Stomach smooth muscle (tissue), 2 donors: ENCODE measurements around the gene STK17A.

Experiments used
- H3K27ac ChIP-seq: one replicate; pipeline ENCODE4 v1.7.0; 2013; ENCODE audit warnings: mild to moderate bottlenecking, low read length, inconsistent platforms
- H3K27me3 ChIP-seq, 2 donors: one replicate each; pipeline ENCODE4 v1.7.0; 2013; ENCODE audit warnings: low read length in 2 of 2; ENCODE audit not compliant: insufficient read depth in 2 of 2, control insufficient read depth in 1 of 2
- H3K36me3 ChIP-seq, 2 donors: one replicate each; pipeline ENCODE4 v1.7.0; 2013; ENCODE audit warnings: low read length in 2 of 2; ENCODE audit not compliant: control insufficient read depth in 2 of 2, insufficient read depth in 2 of 2
- H3K4me1 ChIP-seq: one replicate; pipeline ENCODE4 v1.7.0; 2013; ENCODE audit warnings: low read length; ENCODE audit not compliant: control insufficient read depth, insufficient read depth
- H3K4me3 ChIP-seq, 2 donors: one replicate each; pipeline ENCODE4 v1.7.0; 2013; ENCODE audit warnings: low read length in 2 of 2
- H3K9ac ChIP-seq, 2 donors: one replicate each; pipeline ENCODE4 v1.7.0; 2013; ENCODE audit warnings: low read length in 2 of 2, mild to moderate bottlenecking in 1 of 2
- H3K9me3 ChIP-seq, 2 donors: one replicate each; pipeline ENCODE4 v1.7.0; 2013; ENCODE audit warnings: low read length in 2 of 2; ENCODE audit not compliant: control insufficient read depth in 2 of 2
- donor health status: healthy.
- donor health status: Pancreatic carcinoma.

STK17A gene

DNA sequence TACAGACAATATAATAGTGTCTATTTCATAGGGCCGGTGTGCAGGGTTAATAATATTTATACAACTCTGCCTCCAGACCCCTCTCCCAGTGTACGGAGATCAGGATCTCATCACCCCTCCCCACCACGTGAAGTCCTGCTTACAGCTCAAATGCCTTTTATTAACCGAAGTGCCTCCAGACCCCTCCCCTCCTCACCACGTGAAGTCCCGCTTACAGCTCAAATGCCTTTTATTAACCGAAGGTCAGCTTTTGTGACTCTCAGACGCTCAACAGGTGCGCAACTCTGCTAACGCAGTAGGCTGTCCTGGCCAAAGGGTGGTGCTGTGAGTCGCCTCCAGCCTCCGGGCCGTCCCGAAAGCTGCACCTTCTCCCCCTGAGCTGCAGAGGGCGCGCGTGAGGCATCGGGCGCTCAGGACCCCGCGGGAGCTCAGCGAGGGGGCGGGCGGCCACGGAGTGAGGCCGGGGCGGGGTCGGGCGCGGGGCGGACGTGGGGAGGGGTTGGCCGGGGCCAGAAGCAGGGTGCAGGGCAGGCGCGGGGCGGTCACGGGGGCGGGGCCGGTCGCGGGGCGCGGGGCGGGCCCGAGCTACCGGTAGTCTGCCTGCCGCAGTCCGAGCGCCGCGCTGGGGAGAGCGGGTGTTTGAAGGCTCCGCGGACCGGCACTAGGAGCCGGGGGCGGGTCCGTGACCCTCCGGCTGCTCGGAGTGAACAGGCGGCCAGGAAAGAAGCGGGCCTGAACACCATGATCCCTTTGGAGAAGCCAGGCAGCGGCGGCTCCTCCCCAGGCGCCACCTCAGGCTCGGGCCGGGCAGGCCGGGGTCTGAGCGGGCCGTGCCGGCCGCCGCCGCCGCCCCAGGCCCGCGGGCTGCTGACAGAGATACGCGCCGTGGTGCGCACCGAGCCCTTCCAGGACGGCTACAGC is at the start of gene STK17A:
Gene STK17A, plus strand, starts transcription at position 606 of the 921 bp plus-strand sequence. Its CDS starts 136 bp downstream, at position 742.
- H3K4me1 ChIP-seq = peaks cover 15% of the 10 kb centered on the region
- H3K4me3 ChIP-seq = peak within 1 kb of the TSS; percentile 90 to 91
- peak within 1 kb of the TSS; percentile 66 for H3K27ac ChIP-seq
- H3K9me3 ChIP-seq = no peaks in the 10 kb centered on the region
- peak within 1 kb of the TSS; percentile 79 to 83 for H3K9ac ChIP-seq
- no peaks in the 10 kb centered on the region for H3K27me3 ChIP-seq
- no peaks in the 10 kb centered on the region for H3K36me3 ChIP-seq

- Histone ChIP-seq H3K27ac (no peak overlapping the region), H3K27me3 (no peaks in the 10 kb centered on the region), H3K36me3 (no peaks in the 10 kb centered on the region), H3K9ac (no peak overlapping the region), H3K4me3 (no peak overlapping the region), H3K9me3 (no peaks in the 10 kb centered on the region), H3K4me1 (peaks cover 9% of the 10 kb centered on the region)
Measured at GRCh38 chr7:43533801-43534479, 49.0 kb upstream of the STK17A start.

GRCh38 chr7:43535031-43535451 is 47.9 kb upstream of the STK17A start:
- no peak overlapping the region for H3K9ac ChIP-seq
- no peak overlapping the region for H3K27ac ChIP-seq
- H3K4me1 ChIP-seq = peaks cover 9% of the 10 kb centered on the region
- no peak overlapping the region for H3K4me3 ChIP-seq
- no peaks in the 10 kb centered on the region for H3K36me3 ChIP-seq
- no peaks in the 10 kb centered on the region for H3K9me3 ChIP-seq
- H3K27me3 ChIP-seq = no peaks in the 10 kb centered on the region

DNA sequence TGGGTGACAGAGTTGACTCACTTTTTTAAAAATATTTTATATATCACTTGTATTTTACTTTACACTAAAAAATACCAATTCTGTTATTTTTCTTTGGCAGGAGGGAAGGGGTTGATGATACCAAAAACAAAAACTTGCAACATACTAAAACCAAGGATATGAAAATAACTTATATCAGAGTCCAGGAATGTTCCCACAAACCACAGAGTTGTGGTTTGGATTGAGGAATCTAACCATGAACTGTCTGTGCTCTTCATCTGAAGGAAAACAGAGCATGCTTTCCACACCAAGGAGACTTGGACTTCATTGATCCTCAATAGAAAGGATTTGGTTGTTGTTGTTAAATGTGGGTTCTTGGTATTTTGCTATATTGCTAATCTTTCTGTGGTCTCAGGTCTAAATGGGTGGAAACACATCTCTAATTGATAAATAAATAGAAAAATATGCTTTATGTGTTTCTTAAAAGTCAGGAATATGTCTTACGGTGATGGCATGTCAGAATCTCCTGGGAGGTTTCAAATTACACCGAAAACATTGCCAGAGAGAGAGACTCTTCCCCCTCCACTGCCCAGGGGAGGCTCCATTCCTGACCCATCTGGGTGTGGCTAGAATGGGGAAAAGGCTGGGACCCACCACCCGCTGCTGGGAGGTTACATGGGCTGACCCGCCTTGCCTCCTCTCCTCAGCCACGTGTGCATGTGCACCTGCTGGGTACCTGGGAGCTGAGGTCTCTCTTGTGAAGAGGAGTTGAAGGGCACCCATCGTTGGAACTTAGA is 46.9 kb upstream of the STK17A start:
- H3K27me3 ChIP-seq = no peaks in the 10 kb centered on the region

GRCh38 chr7:43536773-43537172 is 46.1 kb upstream of the STK17A start:
- Histone ChIP-seq H3K4me3 (no peak overlapping the region), H3K9me3 (no peaks in the 10 kb centered on the region), H3K27ac (no peak overlapping the region), H3K36me3 (no peaks in the 10 kb centered on the region), H3K4me1 (peaks cover 7% of the 10 kb centered on the region), H3K9ac (no peak overlapping the region), H3K27me3 (no peaks in the 10 kb centered on the region)

More for the DNA sequence above, 46.9 kb upstream of the STK17A start:
- no peak overlapping the region for H3K4me3 ChIP-seq
- H3K27ac ChIP-seq = no peak overlapping the region
- no peaks in the 10 kb centered on the region for H3K36me3 ChIP-seq
- H3K9me3 ChIP-seq = no peaks in the 10 kb centered on the region
- peaks cover 9% of the 10 kb centered on the region for H3K4me1 ChIP-seq
- no peak overlapping the region for H3K9ac ChIP-seq

DNA sequence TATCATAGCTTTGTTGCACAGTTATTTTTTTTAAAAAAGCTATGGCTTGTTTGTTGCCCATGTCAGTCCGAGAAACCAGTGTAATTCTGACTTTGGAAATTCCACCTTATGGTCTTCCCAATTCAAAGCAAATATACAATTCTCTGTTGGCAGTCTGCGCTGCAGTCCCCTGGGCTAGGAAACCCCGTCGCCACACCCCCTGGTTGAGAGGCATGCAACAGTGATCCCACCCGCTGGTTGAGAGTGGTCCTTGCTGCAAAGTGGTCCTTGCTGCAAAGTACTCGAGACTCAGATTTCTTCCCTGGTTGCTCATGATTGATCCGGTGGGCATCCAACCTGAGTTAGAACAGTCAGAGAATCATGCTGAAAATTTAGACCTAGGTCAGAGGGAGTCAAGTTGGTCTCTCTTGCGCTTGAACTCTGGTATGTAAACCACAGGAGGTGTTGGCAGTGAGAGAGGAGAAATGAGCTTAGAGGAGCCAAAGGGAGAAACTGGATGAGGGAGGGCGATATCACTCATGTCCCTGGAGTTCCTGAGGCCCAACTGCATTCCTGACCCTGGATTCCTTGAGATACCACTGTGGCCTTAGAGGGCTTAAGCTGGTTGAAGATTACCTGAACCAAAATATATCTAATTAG is 45.0 kb upstream of the STK17A start:
- H3K36me3 ChIP-seq = no peaks in the 10 kb centered on the region
- no peaks in the 10 kb centered on the region for H3K4me1 ChIP-seq
- H3K27me3 ChIP-seq = no peaks in the 10 kb centered on the region
- no peak overlapping the region for H3K4me3 ChIP-seq
- no peak overlapping the region for H3K9ac ChIP-seq
- H3K27ac ChIP-seq = no peak overlapping the region
- H3K9me3 ChIP-seq = no peaks in the 10 kb centered on the region

- no peak overlapping the region for H3K4me3 ChIP-seq
- H3K27ac ChIP-seq = no peak overlapping the region
Measured at GRCh38 chr7:43538404-43538771, 44.5 kb upstream of the STK17A start.

DNA sequence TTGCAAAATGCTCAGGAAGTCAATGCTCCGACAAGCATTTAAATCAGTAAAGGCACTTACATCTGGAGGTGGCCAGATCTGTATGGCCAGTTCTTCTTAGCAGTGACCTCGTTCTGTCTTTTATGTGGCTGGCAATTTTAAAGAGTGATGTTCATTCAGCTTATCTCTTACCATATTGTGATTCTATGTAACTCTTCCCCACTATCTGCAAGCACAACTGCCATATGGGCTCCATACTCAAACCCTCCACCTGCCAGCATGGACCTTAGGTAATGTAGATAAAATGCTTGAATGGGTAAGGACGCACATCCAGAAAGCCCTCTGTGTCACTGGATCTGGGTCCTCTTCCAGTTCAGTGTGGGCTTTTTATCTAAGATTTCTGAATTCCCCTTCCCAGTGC is 42.4 kb upstream of the STK17A start:
- Histone ChIP-seq H3K27ac (no peak overlapping the region), H3K27me3 (no peaks in the 10 kb centered on the region), H3K9ac (no peak overlapping the region), H3K4me1 (no peaks in the 10 kb centered on the region), H3K9me3 (no peaks in the 10 kb centered on the region), H3K4me3 (no peak overlapping the region), H3K36me3 (no peaks in the 10 kb centered on the region)

More at GRCh38 chr7:43538404-43538771, 44.5 kb upstream of the STK17A start:
- Histone ChIP-seq H3K36me3 (no peaks in the 10 kb centered on the region), H3K9ac (no peak overlapping the region), H3K4me1 (no peaks in the 10 kb centered on the region), H3K9me3 (no peaks in the 10 kb centered on the region), H3K27me3 (no peaks in the 10 kb centered on the region)

GRCh38 chr7:43542716-43543115 is 40.2 kb upstream of the STK17A start:
- no peaks in the 10 kb centered on the region for H3K36me3 ChIP-seq
- H3K4me3 ChIP-seq = no peak overlapping the region
- no peaks in the 10 kb centered on the region for H3K4me1 ChIP-seq
- no peak overlapping the region for H3K27ac ChIP-seq
- no peaks in the 10 kb centered on the region for H3K9me3 ChIP-seq
- H3K9ac ChIP-seq = no peak overlapping the region
- no peaks in the 10 kb centered on the region for H3K27me3 ChIP-seq

GRCh38 chr7:43546231-43546630 is 36.7 kb upstream of the STK17A start:
- H3K4me1 ChIP-seq = no peaks in the 10 kb centered on the region
- H3K9me3 ChIP-seq = no peaks in the 10 kb centered on the region
- no peak overlapping the region for H3K27ac ChIP-seq
- H3K9ac ChIP-seq = no peak overlapping the region
- no peaks in the 10 kb centered on the region for H3K27me3 ChIP-seq
- H3K4me3 ChIP-seq = no peak overlapping the region
- H3K36me3 ChIP-seq = no peaks in the 10 kb centered on the region
